SK-N-SH (cell line): ENCODE measurements around the gene MGAT5B. TPM values are rescaled to one million over a fixed set of nuclear protein-coding genes. Genes with fewer than 3 reads are reported as not detected.

Source experiments
- polyA plus RNA-seq, 3 experiments: library from polyadenylated mRNA; depleted of rRNA; stranded (reverse); fragments of >200 nt; gene quantifications; 2 replicates each; pipeline ENCODE4 v1.2.3, GENCODE V29; 2012

MGAT5B gene
- polyA plus RNA-seq, 1 of the 3 experiments (the other 2 are of a cell fraction), result 13.8 TPM

Other genes starting within 250 kb of the MGAT5B start
- not detected in 2 replicates for gene ST6GALNAC1, start 224.6 kb upstream of the MGAT5B start, polyA plus RNA-seq (2012; rRNA removed)
- gene MXRA7, start 157.4 kb upstream of the MGAT5B start, polyA plus RNA-seq (2012; rRNA removed), result 154 and 187 TPM in 2 replicates
- gene JMJD6, start 141.8 kb upstream of the MGAT5B start, polyA plus RNA-seq (2012; rRNA removed), result 20.1 and 23.3 TPM in 2 replicates
- gene METTL23, start 141.6 kb upstream of the MGAT5B start, polyA plus RNA-seq (2012; rRNA removed), result 75.9 and 96.8 TPM in 2 replicates
- 211 and 271 TPM in 2 replicates for gene SRSF2, start 131.1 kb upstream of the MGAT5B start, polyA plus RNA-seq (2012; rRNA removed)
- 22.7 and 28.3 TPM in 2 replicates for gene MFSD11, start 130.3 kb upstream of the MGAT5B start, polyA plus RNA-seq (2012; rRNA removed)